ENCODE data around the gene P2RX7.

Gene P2RX7

GRCh38 chr12:121184984-121185889 is 52.6 kb downstream of the P2RX7 start:
- no peak for TF ChIP-seq SIN3A (IDR thresholded peaks at IDR 0.05; ENCODE audit: borderline replicate concordance, insufficient read depth, low read length)
- TF ChIP-seq, protein P1, sequence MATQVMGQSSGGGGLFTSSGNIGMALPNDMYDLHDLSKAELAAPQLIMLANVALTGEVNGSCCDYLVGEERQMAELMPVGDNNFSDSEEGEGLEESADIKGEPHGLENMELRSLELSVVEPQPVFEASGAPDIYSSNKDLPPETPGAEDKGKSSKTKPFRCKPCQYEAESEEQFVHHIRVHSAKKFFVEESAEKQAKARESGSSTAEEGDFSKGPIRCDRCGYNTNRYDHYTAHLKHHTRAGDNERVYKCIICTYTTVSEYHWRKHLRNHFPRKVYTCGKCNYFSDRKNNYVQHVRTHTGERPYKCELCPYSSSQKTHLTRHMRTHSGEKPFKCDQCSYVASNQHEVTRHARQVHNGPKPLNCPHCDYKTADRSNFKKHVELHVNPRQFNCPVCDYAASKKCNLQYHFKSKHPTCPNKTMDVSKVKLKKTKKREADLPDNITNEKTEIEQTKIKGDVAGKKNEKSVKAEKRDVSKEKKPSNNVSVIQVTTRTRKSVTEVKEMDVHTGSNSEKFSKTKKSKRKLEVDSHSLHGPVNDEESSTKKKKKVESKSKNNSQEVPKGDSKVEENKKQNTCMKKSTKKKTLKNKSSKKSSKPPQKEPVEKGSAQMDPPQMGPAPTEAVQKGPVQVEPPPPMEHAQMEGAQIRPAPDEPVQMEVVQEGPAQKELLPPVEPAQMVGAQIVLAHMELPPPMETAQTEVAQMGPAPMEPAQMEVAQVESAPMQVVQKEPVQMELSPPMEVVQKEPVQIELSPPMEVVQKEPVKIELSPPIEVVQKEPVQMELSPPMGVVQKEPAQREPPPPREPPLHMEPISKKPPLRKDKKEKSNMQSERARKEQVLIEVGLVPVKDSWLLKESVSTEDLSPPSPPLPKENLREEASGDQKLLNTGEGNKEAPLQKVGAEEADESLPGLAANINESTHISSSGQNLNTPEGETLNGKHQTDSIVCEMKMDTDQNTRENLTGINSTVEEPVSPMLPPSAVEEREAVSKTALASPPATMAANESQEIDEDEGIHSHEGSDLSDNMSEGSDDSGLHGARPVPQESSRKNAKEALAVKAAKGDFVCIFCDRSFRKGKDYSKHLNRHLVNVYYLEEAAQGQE (IDR thresholded peaks at IDR 0.05; ENCODE audit: insufficient read depth in 1 of 2, low read depth in 2 of 2, low read length in 2 of 2) = no peak
- no peak for TF ChIP-seq POLR2AphosphoS5 (IDR thresholded peaks at IDR 0.05; ENCODE audit: low read depth, low read length)
- no peak for TF ChIP-seq FOXP2 (optimal IDR thresholded peaks at IDR 0.05; ENCODE audit: borderline replicate concordance, extremely low read depth, extremely low read length, insufficient read depth)
- no peak for TF ChIP-seq TAF1 (IDR thresholded peaks at IDR 0.05; ENCODE audit: borderline replicate concordance, insufficient read depth, low read length)

DNA sequence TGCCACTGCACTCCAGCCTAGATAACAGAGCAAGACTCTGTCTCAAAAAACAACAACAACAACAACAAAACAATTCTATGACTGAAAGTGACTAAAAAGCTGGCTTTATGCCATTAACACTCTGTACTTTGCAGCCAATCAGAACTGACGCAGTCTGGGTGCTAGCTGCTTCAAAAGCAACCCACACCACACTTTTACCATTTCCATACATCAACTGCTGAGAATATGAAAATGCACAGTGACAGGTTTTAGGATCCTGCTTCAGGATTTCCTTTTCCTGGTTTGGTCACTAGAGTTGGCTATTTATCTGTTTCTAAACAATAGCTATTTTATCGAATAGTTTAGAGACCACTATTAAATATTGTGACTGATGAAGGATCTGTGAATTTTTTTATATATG is 54.1 kb downstream of the P2RX7 start:
- no peak for TF ChIP-seq SIN3A (IDR thresholded peaks at IDR 0.05; ENCODE audit: borderline replicate concordance, insufficient read depth, low read length)
- no peak for TF ChIP-seq TAF1 (IDR thresholded peaks at IDR 0.05; ENCODE audit: borderline replicate concordance, insufficient read depth, low read length)
- no peak for TF ChIP-seq FOXP2 (optimal IDR thresholded peaks at IDR 0.05; ENCODE audit: borderline replicate concordance, extremely low read depth, extremely low read length, insufficient read depth)
- TF ChIP-seq, protein P1 (IDR thresholded peaks at IDR 0.05; ENCODE audit: insufficient read depth in 1 of 2, low read depth in 2 of 2, low read length in 2 of 2) = no peak
- no peak for TF ChIP-seq POLR2AphosphoS5 (IDR thresholded peaks at IDR 0.05; ENCODE audit: low read depth, low read length)

DNA sequence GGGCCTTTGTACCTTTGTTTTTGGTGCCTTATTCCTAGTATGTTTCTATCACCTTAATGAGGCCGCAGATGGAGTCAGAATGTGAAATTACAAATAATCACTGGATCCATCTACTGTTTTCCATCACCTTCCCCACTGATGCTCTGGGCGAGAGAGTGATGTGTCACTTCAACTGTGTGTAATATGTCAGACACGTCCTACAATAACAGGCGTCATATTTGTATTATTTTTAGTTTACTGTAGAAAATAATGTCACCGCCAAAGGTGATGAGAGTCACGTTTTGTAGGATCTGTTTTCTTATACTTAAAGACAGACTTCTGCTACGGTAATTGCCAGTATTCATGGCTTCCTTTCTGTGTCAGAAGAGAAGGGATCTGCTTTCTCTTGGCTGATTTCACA is 54.8 kb downstream of the P2RX7 start:
- TF ChIP-seq FOXP2 (optimal IDR thresholded peaks at IDR 0.05; ENCODE audit: borderline replicate concordance, extremely low read depth, extremely low read length, insufficient read depth) (no peak), TAF1 (IDR thresholded peaks at IDR 0.05; ENCODE audit: borderline replicate concordance, insufficient read depth, low read length) (no peak), POLR2AphosphoS5 (IDR thresholded peaks at IDR 0.05; ENCODE audit: low read depth, low read length) (no peak), SIN3A (IDR thresholded peaks at IDR 0.05; ENCODE audit: borderline replicate concordance, insufficient read depth, low read length) (no peak)
- TF ChIP-seq, protein P1 (IDR thresholded peaks at IDR 0.05; ENCODE audit: insufficient read depth in 1 of 2, low read depth in 2 of 2, low read length in 2 of 2) = no peak

DNA sequence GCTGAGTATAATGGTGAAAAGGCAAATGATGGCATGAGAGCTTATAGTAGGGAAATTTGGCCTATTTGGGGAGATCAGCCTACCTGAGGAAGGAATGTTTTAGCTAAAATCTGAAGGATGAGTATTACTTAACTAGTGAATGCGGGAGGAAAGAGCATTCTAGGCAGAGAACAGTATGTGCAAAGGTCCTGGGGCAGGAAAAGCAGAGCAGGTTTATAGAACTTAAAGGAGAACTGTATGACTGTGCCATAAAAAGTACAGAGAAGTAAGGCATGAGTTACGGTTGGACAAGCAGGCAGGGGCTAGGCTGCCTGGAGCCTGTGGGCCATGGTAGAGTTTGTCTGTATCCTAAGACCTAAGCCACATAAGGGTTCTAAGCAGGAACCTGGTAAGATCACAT is 55.6 kb downstream of the P2RX7 start:
- TF ChIP-seq POLR2AphosphoS5 (IDR thresholded peaks at IDR 0.05; ENCODE audit: low read depth, low read length) (no peak), FOXP2 (optimal IDR thresholded peaks at IDR 0.05; ENCODE audit: borderline replicate concordance, extremely low read depth, extremely low read length, insufficient read depth) (no peak), TAF1 (IDR thresholded peaks at IDR 0.05; ENCODE audit: borderline replicate concordance, insufficient read depth, low read length) (no peak), SIN3A (IDR thresholded peaks at IDR 0.05; ENCODE audit: borderline replicate concordance, insufficient read depth, low read length) (no peak)
- TF ChIP-seq, protein P1 (IDR thresholded peaks at IDR 0.05; ENCODE audit: insufficient read depth in 1 of 2, low read depth in 2 of 2, low read length in 2 of 2) = no peak
